NCI-H1092 treated with DMSO at 0.1 percent for 48 hours (cell line): ENCODE results near the gene CACNG1.

Experiments
- DNase-seq: peaks from one replicate; lab custom pipeline; 2025; lab: John Stamatoyannopoulos, UW

CACNG1 gene

DNA sequence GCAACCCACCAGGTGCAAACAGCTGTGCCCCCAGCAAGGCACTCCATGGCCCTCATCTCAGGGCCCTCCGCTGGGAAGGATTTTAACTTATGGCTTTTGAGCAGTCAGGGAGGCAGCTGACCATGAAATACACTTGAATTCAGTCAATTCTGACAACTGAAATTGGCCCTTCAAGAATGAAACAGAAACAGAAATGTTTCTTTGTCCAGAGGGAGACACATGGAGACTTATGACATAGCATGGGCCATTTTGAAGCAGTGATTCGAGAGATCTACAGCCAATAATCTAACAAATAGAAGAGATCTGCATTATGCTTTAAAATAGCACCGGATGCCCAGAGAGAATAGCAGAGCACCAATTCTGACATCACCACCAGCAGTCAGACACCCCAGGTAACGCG lies 7.5 kb downstream of the CACNG1 start:
- no peak for DNase-seq

DNA sequence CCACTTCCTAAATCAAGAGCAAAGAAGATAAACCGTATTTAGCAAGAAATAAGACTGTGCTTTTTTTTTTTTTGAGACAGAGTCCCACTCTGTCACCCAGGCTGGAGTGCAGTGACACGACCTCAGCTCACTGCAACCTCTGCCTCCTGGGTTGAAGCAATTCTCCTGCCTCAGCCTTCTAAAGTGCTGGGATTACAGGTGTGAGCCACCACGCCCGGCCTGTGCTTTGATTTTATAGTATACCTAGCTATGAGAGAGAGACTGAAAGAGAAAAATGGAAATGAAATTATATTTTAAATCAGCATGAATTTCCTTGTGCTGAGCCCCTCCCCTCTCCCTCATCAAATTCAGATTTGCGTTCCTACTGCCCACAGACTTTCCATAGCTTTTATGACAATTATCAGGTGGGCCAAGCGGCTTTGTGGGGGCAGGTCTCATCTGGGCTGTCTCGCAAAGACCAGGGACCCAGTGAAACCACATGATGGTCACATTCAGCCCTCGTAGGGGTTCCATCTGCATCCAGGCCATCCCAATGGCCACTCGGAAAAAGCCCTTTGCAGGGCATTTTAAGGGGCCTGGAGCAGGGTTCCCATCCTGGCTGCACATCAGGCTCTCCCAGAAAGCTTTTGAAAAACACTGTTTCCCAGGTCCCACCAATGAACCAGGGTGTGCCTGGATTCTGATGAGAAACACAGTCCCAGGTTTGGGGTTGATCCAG lies 8.5 kb downstream of the CACNG1 start:
- no peak for DNase-seq

DNA sequence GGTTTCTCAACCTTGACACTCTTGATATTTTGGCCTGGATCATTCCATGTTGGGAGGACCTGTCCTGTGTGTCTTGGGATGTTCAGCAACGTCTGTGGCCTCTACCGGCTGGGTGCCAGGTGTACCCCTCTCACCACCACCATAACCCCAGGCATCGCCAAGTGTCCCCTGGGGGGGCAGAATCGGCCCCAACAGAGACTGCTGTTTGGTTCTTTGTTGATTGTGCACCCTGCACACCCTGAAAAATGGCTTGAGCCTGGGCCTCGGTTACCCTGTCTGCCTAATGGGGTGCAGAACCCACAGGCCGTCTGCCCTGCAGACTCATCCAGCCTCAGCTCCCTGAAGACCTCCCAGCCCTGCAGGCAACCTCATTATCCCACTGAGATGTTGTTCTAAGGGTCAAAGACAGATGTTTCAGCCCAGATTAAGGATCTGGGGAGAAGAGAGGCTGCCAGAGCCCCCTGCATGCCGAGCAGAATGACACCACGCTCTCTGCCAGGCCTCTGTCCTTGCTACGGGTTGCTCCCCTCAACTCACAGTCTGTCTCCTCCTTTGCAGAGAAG lies 9.2 kb downstream of the CACNG1 start:
- no peak for DNase-seq

DNA sequence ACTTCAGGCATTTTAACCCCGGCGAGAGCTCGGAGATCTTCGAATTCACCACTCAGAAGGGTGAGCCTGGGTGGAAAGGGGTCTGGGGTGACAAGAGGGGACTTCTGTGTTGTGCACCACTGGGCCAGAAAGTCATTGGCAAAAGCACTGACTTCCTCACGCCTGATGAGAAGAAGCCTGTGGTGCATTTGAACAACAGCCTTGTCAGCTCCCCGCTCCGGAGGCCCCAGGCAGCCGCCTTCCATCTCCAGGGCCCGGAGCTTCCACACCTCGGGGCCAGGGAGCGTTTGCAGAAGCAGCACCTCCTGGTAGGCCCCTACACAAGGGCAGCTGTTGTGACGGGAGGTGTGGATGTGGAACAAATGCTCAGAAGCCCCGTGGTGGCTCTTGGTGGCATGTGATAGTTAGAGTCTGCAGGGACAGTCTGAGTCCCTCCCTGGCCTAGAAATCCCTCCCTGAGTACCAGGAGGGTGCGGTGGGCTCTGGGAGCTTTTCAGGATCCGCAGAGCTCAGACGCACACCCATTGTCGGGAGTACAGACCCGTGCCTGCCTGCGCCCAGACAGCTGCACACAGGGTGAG lies 9.7 kb downstream of the CACNG1 start:
- no peak for DNase-seq

DNA sequence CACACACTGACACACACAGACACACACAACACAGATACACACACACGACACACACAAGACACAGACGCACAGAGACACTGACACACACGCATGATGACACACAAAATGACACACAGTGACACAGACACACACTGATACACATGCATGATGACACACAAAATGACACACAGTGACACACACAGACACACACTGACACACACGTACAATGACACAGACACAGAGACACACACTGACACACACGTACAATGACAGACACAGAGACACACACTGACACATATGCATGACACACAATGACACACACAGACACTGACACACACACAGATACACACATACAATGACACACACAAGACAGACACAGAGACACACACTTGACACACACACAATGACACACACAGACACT lies 10.3 kb downstream of the CACNG1 start:
- no peak for DNase-seq

DNA sequence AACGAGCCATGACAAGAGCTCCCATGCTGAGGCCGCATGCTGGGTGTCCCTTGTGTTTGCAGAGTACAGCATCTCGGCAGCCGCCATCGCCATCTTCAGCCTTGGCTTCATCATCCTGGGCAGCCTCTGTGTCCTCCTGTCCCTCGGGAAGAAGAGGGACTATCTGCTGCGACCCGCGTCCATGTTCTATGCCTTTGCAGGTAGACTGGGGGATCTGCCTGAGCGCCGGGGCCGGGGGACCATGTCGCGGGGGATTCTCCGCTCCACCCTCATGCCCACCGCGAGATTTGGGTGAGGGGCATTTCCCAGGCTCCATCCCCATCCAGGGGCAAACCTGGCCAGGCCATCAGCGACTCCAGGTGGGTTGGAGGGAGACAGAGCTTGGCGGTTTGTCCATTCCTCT lies 10.7 kb downstream of the CACNG1 start:
- no peak for DNase-seq

DNA sequence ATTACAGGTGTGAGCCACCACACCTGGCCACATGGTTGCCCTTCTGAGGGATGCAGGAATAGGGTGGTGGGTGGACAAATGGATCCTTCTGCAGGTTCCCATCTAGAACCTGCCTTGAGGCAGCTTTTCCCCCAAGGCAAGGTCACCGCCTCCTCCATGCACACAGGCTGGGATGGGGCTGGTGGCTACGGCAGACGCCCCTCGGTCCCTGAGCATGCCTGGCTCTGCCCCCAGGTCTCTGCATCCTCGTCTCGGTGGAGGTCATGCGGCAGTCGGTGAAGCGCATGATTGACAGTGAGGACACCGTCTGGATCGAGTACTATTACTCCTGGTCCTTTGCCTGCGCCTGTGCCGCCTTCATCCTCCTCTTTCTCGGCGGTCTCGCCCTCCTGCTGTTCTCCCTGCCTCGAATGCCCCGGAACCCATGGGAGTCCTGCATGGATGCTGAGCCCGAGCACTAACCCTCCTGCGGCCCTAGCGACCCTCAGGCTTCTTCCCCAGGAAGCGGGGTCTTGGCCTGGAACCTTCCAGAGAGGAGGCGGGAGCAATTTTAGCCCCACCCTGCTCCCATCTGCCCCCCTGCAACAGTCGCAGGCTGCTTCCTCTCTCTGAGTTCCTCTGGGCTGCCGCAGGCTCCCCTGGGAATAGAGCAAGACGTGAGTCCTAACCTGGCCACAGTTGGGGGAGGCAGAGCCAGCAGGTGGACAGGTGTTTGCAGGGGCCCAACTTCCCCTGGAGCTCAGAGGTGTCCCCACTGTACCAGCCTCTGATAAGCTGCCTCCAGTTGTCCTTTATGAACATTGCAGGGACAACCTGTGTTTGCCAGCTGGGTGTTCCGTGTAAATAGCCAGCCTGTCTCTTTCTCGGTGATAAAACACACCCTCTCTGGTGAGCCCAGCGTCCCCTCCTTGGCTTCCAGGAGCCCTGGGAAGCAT lies 11.7 kb downstream of the CACNG1 start:
- no peak for DNase-seq

DNA sequence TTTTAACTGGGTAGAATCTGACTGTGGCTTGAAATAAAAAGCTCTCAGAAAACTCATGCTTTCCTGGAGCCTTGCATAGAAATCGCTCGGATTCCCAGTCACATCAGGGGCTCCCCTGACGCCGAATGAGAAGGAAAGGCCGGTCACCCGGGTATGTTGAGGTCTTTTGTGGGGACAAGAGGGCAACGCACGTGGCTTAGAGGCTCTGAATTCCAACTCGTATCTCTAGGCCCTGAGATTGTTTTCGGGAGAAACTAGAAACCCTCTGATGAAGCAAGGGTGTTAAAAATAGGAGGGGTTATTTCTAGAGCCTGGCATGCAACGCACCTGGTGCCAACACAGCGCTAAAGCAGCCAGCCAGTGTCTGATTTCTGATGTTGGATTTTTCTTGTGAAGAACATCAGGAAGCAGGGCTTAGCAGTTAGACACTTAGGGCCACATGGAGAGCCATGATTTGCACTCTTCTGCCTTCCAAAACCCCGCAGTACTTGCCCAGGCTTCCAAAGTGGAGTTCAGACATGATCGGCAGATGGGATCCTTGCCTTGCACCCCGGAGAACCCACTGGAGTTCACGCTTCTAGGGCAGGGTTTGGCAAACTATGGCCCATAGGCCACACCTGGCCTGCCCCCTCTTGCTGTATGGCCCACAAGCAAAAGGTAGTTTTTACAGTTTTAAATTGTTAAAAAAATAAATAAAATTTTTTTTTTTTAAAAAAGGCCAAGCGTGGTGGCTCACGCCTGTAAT lies 12.6 kb downstream of the CACNG1 start:
- DNase-seq, result no peak

DNA sequence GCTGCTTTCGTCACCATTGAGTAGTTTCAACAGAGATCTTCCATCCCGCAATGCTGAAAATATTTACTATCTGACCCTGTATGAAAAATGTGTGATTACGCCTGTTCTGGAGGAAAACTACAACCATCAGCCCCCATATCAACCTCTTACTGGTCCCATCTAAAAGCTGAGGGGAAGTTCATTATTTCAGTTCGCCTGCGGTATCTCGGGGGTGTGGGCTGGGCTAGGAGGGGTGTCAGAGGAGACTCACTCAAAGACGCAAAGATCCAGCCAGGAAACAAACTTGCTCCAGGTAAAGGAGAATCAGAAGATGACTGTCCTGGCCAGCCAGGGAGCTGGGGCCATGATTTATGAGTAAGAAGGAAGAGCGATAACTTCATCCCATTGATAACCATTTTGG lies 13.7 kb downstream of the CACNG1 start:
- no peak for DNase-seq

DNA sequence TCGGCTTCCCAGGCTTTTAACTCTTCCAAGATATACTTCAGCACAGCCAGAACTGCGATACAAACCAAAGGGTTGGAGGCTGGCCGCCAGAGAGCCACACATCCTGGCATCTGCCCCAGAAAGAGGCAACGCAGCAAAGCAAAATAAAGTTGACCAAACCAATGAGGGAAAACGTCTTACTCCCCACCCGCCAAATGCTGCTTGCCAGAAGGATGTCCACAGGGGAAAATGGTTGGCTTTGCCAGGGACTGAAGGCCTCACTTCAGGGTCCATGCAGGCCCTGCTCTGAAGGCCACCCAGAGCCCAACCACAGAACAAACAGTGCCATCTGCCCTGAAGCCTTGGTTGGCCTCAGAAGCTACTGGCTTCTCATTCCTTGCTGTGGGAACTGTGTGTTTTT lies 15.0 kb downstream of the CACNG1 start:
- no peak for DNase-seq

DNA sequence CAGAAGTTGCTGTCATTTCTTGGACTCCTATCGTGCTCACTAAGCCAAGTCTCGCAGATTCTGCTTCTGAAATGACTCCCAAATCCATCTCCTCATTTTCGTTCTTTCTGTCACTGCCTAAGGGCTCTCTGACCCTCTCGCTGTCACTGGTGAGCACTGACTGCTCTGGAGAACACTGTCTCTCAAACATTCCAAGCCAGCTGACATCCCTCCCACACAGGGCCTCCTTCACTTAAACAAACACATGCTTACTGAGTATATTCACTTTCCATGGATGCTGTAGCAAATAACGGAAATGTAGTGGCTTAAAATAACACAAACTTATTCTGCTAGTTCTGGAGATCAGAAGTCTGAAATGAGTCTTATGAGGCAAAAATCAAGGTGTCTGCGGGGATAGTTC lies 18.8 kb downstream of the CACNG1 start:
- DNase-seq, result no peak

DNA sequence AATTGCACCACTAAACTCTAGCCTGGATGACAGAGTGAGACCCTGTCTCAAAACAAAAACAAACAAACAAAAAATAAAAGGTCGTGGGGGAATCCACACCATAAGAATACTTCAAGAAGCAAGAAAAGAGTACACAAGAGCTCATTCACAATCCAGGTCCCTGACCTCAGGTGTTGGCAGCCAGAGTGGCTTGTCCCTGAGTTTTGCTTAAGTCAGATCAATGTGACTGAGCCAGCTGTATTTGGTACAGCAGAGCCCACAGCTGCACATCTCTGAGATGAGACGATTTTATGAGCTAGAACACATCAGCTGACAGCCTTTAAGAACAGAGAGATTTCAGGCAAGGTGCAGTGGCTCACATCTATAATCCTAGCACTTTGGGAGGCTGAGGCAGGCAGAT lies 22.4 kb downstream of the CACNG1 start:
- no peak for DNase-seq

DNA sequence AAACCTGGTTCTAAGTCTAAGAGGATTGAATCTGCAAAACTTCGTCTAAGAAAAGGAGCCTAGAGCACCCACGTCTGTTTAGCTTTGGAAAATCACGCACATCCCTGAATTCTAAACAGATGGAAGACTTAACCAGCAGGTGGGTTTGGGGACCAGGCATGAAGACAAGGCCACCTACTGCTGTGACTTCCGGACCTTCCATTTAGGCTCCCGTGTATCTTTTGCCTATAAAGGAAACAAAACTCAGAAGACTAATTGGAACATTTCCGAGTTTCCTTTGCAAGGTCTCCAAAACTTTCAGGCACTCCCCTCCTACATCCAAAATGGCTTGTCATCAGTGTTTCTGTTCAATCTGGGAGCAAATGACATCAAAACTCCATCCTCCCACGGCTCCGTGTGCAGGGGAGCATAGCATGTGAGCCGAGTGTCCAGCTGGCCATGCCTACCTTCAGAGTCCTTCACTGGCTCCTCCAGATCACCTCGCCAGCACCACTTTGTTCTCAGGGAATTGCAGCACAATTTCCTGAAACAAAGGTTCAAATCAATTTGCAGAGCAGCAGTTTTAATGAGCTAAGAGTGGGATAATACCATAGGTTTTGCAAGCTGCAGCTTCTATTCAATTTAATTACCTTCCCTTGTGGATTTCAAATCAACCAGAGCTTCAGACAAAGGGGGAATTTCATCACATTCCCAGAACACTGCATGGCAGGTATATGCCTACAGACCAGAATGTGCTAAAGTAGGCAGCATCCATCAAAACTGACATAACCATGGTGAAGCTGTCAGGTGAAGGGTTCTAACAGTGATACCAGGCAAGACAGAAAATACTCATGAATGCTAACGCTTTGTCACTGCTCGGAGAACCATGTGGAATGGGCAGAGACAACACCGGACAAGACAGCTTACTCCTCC lies 23.5 kb downstream of the CACNG1 start:
- DNase-seq, result no peak

DNA sequence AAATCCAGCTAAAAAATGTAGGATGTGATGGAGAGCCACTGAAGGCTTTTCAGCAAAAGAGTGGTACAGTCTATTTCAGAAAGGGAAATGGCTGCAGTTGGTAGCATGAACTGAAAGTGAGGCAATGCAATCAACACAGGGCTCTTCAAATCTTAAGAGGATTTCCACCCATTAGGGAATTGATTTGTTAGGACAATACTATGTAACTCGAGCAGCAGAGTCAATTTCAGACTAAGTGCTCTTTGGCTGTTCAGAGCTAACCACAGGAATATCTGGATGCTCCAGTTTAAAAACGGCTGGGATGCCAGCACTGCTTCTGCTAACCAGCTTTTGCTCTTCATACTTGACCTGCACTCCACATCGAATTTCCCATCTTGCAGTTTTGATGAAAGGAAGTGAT lies 24.6 kb downstream of the CACNG1 start:
- DNase-seq, result peak; percentile 51

DNA sequence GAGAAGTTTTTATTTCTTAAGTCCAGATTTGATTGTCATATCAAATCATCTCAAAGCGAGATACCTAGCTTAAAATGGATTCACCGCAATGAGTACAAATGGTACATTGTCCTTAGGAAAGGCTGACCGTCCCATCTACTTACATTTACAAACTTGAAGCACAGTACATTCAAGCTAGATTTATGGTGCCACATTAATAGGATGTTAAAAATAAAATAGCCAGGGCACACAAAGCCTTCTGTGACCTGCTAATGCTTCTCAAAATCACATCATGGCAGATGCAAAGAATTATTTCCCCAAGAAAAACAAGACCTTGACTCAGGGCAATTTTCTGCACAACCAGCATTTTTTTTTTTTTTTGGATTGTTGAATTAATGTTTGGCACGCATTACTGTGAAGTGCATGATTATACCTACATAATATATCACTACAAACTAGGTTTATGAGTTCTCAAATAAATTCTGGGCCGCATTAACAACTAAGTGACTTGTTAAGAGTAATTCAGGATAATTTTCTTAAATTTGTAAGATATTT lies 25.3 kb downstream of the CACNG1 start:
- no peak for DNase-seq

DNA sequence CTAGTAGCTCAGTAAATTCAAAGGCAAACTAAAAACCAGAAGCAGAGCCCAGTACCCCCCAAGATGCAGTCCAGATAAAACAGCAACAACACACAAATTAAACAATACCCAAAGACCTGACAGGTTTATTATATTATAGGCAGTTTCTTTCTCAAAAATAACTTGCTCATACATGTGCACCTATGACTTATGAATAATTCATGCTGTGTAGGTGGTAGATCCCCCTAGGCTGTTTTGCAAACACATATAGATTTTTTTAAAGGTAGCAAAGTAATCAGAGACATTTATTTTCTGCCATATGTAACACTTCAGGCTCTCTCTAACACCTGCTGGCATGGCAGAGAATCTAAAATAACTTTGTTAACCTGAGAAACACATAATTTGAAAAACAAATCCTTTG lies 27.2 kb downstream of the CACNG1 start:
- no peak for DNase-seq

DNA sequence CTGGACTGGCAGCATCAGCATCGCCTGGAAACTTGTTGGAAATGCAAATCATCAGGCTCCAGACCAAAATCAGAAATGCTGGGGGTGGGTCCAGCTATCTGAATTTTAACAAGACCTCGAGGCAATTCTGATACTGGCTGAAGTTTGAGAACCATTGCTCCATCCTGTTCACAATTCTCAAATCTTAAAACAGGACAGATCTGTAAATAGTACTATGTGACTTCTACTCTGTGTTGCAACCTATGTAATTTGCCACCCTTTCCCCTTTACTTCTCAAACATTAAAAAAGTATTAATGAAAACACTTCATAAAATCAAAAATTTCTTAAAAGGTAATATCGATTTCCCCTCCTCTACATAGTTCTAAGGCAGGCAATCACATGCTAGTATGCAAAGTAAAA lies 28.5 kb downstream of the CACNG1 start:
- DNase-seq, result no peak

DNA sequence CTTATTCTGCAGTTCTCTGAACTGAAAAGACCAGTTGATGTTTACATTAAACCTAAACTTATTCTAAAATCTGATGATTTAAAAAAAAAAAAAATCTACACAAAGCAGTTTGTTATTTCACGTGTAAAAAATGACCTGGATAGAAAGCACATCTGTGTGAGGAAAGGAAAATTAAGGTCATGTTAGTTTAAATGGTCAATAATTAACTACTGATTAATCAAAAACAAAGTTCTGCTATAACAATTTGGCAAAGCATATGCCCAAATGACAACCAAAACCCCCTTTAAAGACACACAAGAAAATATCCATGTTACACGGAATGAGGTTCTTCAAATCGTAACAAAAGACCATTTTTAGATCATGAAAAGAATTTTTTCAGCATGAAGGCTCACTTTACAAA lies 30.4 kb downstream of the CACNG1 start:
- no peak for DNase-seq

DNA sequence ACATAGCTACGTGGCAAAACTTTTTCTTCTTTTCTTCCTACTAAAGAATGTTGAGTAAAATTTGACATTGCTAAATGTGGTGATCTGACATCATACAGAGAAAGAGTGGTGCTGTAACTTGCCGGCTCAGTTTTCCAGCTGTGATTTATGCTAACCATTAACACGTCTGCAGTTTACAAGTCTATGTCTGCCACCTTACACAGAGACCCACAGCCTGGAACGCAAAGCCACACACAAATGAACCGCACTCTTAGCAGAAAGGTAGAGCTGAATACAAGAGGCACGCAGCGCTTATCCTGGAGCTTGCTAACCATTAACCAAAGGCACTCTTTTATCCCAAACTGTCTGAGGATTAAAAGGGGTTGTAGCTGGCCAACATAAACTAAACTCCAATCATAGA lies 31.9 kb downstream of the CACNG1 start:
- no peak for DNase-seq

DNA sequence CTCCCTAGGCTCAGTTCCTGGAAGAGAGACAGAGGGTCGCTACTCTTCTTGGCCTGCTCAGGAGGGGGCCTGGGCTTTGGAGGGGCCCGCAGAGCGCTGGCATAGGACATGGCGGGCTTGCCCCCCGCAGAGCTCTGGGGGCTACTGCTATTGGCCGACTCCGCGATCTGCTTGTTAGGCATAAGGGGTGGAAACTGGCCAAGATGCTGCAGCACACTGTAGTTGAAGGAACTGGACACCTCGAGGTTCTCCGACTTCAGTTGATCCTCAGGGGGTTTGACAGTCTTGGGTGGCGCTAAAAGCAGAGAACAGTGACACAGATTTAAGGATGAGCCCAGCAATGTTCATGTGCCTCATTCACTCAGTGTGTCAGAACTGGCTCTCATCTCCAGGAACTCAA lies 33.9 kb downstream of the CACNG1 start:
- no peak for DNase-seq

DNA sequence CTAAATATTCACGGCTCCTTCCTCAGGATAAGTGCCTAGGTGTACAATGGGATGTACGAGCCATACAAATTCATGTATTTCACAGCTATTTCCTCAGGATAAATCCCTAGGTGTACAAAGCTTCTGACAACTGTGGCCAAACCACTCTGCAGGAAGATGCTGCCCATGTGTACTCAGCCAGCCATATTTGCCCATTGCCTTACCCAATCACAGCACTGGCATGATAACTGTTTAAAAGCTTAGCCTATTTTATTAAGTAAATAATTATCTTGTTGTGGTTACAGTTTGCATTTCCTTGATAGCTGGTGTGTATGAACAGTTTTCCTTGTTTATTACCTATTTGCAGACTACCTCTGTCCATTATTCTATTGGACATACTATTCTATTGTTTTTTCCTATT lies 35.1 kb downstream of the CACNG1 start:
- DNase-seq, result no peak
